Bronchial epithelial cell (primary cell): ENCODE measurements around the gene SCAMP5. TPM values are rescaled to one million over a fixed set of nuclear protein-coding genes. Genes with fewer than 3 reads are reported as not detected.

Source experiments
- DNase-seq: peaks from one replicate; pipeline ENCODE4 v3.0.0-alpha.2; 2010; ENCODE audit warnings: low read depth
- FAIRE-seq: peaks from 2 replicates; lab custom pipeline; 2011; peaks lifted over from hg19 to GRCh38; lab: Jason Lieb, UNC
- H3K27me3 ChIP-seq: 2 replicates; pipeline ENCODE4 v1.5.1; 2011; ENCODE audit warnings: low read length; ENCODE audit not compliant: control insufficient read depth, insufficient read depth
- H3K36me3 ChIP-seq: 2 replicates; pipeline ENCODE4 v1.5.1; 2011; ENCODE audit warnings: low read length; ENCODE audit not compliant: control insufficient read depth, insufficient read depth
- H3K4me3 ChIP-seq: 2 replicates; pipeline ENCODE4 v1.5.1; 2011; ENCODE audit warnings: mild to moderate bottlenecking, low read depth, low read length, control low read depth
- CTCF ChIP-seq: IDR thresholded peaks from 2 replicates; pipeline ENCODE4 v1.5.1; 2011; ENCODE audit warnings: mild to moderate bottlenecking, moderate library complexity, low read length, control low read depth, inconsistent platforms; ENCODE audit not compliant: insufficient read depth, severe bottlenecking
- total RNA-seq: library from RNA; depleted of rRNA; stranded (reverse); fragments of >200 nt; gene quantifications from 2 replicates; pipeline ENCODE4 v1.2.1, GENCODE V29; 2014

SCAMP5 gene
- total RNA-seq, 1 donor from 2014 or later = 1.3 TPM

- Histone ChIP-seq H3K36me3 (no peaks in the 10 kb centered on the region), H3K27me3 (no peaks in the 10 kb centered on the region), H3K4me3 (no peak overlapping the region)
- DNase-seq (no peak), FAIRE-seq (no peak)
- no peak for TF ChIP-seq CTCF
Observed at GRCh38 chr15:75022783-75023180, 27.4 kb downstream of the SCAMP5 start.

GRCh38 chr15:75023181-75023871 is 28.0 kb downstream of the SCAMP5 start, which contains the start of gene PPCDC:
Gene PPCDC (plus strand): TSS chr15:75023590. CDS start chr15:75028319, 4,729 bp downstream.
- Histone ChIP-seq H3K27me3 (no peaks in the 10 kb centered on the region), H3K36me3 (no peaks in the 10 kb centered on the region), H3K4me3 (peak within 1 kb of the TSS; percentile 92)
- peak; percentile 85 for DNase-seq
- TF ChIP-seq CTCF = no peak
- FAIRE-seq = no peak

- TF ChIP-seq CTCF = no peak
- DNase-seq (peak; percentile 18), FAIRE-seq (no peak)
- Histone ChIP-seq H3K36me3 (no peaks in the 10 kb centered on the region), H3K27me3 (no peaks in the 10 kb centered on the region), H3K4me3 (peak overlapping the region; percentile 92)
Observed at GRCh38 chr15:75023872-75024636, 28.7 kb downstream of the SCAMP5 start.

- TF ChIP-seq CTCF = no peak
- no peak for FAIRE-seq
- Histone ChIP-seq H3K27me3 (no peaks in the 10 kb centered on the region), H3K4me3 (no peak overlapping the region), H3K36me3 (no peaks in the 10 kb centered on the region)
- no peak for DNase-seq
Observed at GRCh38 chr15:75025107-75025506, 29.7 kb downstream of the SCAMP5 start.

GRCh38 chr15:75025548-75026260 is 30.3 kb downstream of the SCAMP5 start:
- FAIRE-seq (no peak), DNase-seq (no peak)
- Histone ChIP-seq H3K27me3 (no peaks in the 10 kb centered on the region), H3K36me3 (no peaks in the 10 kb centered on the region), H3K4me3 (no peak overlapping the region)
- no peak for TF ChIP-seq CTCF
